ENCODE data around the gene MED31. TPM values are rescaled to one million over a fixed set of nuclear protein-coding genes. Genes with fewer than 3 reads are reported as not detected.

The MED31 gene
- polyA plus RNA-seq, 1 donor from 2014 or later = 27.3 TPM

DNA sequence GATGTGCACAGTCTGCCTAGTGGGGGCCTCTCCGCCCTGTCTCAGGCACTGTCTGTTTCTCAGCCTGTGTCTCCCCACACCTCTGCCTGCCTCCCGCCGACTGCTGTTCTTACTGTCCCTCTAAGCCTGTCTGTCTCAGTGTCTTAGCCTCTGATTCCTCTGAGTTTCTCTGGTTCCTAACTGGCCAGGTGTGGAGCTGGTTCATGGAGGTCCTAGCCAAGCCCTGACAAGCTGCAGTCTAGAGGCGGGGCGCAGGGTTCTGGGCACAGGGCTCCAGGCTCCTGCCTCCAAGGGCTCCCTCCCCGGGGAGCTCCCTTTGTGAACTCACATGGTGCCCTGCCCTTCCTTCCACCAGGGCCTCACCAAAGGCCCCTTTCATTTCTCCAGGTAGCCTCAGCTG lies 19.6 kb upstream of the MED31 start:
- H3K27ac ChIP-seq (ENCODE audit: low read length) = no peak overlapping the region
- no peaks in the 10 kb centered on the region for H3K9me2 ChIP-seq (ENCODE audit: insufficient read depth, low read length)
- H3F3A ChIP-seq (ENCODE audit: insufficient read depth, low read length, poor library complexity, severe bottlenecking) = no peaks in the 10 kb centered on the region

DNA sequence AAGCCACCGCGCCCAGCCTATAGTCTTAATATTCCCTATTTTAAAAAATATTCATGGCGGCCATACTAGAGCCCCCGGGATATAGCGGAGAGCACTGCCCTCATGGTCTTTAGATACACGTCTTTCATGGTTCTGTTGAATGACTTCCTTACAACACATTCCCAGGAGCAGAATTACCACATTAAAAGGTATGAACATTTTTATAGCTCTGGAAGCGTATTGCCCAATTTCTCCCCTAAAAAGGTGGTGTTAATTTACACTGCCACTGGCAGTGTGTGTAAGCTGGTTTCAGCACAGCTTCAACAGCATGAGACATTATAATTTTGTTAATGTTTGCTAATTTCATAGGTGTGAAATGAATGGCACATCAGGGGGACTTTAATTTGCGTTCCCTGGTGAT lies 19.2 kb upstream of the MED31 start:
- H3F3A ChIP-seq (ENCODE audit: insufficient read depth, low read length, poor library complexity, severe bottlenecking) = no peaks in the 10 kb centered on the region
- H3K27me3 ChIP-seq (ENCODE audit: insufficient read depth, low read depth, low read length) = no peaks in the 10 kb centered on the region
- no peaks in the 10 kb centered on the region for H3K9me2 ChIP-seq (ENCODE audit: insufficient read depth, low read length)
- no peaks in the 10 kb centered on the region for H3K79me2 ChIP-seq (replicated peaks; ENCODE audit: insufficient read depth, low read length)
- no peak overlapping the region for H3K9ac ChIP-seq (ENCODE audit: low read length)
- TF ChIP-seq SMC3 (conservative IDR thresholded peaks at IDR 0.05; ENCODE audit: poor library complexity) (no peak), POLR2AphosphoS5 (IDR thresholded peaks at IDR 0.05) (no peak), TAF1 (IDR thresholded peaks at IDR 0.05; ENCODE audit: low read depth) (no peak)
- TF ChIP-seq, protein P1, sequence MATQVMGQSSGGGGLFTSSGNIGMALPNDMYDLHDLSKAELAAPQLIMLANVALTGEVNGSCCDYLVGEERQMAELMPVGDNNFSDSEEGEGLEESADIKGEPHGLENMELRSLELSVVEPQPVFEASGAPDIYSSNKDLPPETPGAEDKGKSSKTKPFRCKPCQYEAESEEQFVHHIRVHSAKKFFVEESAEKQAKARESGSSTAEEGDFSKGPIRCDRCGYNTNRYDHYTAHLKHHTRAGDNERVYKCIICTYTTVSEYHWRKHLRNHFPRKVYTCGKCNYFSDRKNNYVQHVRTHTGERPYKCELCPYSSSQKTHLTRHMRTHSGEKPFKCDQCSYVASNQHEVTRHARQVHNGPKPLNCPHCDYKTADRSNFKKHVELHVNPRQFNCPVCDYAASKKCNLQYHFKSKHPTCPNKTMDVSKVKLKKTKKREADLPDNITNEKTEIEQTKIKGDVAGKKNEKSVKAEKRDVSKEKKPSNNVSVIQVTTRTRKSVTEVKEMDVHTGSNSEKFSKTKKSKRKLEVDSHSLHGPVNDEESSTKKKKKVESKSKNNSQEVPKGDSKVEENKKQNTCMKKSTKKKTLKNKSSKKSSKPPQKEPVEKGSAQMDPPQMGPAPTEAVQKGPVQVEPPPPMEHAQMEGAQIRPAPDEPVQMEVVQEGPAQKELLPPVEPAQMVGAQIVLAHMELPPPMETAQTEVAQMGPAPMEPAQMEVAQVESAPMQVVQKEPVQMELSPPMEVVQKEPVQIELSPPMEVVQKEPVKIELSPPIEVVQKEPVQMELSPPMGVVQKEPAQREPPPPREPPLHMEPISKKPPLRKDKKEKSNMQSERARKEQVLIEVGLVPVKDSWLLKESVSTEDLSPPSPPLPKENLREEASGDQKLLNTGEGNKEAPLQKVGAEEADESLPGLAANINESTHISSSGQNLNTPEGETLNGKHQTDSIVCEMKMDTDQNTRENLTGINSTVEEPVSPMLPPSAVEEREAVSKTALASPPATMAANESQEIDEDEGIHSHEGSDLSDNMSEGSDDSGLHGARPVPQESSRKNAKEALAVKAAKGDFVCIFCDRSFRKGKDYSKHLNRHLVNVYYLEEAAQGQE (IDR thresholded peaks at IDR 0.05; ENCODE audit: borderline replicate concordance) = no peak
- H3K27ac ChIP-seq (ENCODE audit: low read length) = no peak overlapping the region
- no peaks in the 10 kb centered on the region for H3K9me3 ChIP-seq (ENCODE audit: low read length)
- H4K20me1 ChIP-seq (ENCODE audit: insufficient read depth) = no peaks in the 10 kb centered on the region
- no peak overlapping the region for H2AFZ ChIP-seq (ENCODE audit: low read depth, low read length)
- H3K4me3 ChIP-seq (ENCODE audit: low read length) = no peak overlapping the region
- H3K4me2 ChIP-seq (ENCODE audit: low read length) = no peak overlapping the region
- no peaks in the 10 kb centered on the region for H3K36me3 ChIP-seq (ENCODE audit: insufficient read depth, low read length)

More for the DNA sequence above, 19.6 kb upstream of the MED31 start:
- H4K20me1 ChIP-seq (ENCODE audit: insufficient read depth) = no peaks in the 10 kb centered on the region
- no peaks in the 10 kb centered on the region for H3K9me3 ChIP-seq (ENCODE audit: low read length)
- TF ChIP-seq MXI1 (conservative IDR thresholded peaks at IDR 0.05; ENCODE audit: poor library complexity, severe bottlenecking) = no peak
- TF ChIP-seq TAF1 (IDR thresholded peaks at IDR 0.05; ENCODE audit: low read depth) = no peak
- TF ChIP-seq, protein P2, sequence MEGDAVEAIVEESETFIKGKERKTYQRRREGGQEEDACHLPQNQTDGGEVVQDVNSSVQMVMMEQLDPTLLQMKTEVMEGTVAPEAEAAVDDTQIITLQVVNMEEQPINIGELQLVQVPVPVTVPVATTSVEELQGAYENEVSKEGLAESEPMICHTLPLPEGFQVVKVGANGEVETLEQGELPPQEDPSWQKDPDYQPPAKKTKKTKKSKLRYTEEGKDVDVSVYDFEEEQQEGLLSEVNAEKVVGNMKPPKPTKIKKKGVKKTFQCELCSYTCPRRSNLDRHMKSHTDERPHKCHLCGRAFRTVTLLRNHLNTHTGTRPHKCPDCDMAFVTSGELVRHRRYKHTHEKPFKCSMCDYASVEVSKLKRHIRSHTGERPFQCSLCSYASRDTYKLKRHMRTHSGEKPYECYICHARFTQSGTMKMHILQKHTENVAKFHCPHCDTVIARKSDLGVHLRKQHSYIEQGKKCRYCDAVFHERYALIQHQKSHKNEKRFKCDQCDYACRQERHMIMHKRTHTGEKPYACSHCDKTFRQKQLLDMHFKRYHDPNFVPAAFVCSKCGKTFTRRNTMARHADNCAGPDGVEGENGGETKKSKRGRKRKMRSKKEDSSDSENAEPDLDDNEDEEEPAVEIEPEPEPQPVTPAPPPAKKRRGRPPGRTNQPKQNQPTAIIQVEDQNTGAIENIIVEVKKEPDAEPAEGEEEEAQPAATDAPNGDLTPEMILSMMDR (IDR thresholded peaks at IDR 0.05; ENCODE audit: poor library complexity, severe bottlenecking) = no peak
- TF ChIP-seq EP300 (conservative IDR thresholded peaks at IDR 0.05; ENCODE audit: poor library complexity, severe bottlenecking) = no peak
- no peak for TF ChIP-seq POLR2AphosphoS5 (IDR thresholded peaks at IDR 0.05)
- TF ChIP-seq, protein P1 (IDR thresholded peaks at IDR 0.05; ENCODE audit: borderline replicate concordance) = no peak
- TF ChIP-seq EZH2 (IDR thresholded peaks at IDR 0.05; ENCODE audit: borderline replicate concordance, insufficient read depth, low read length, poor library complexity, severe bottlenecking) = no peak
- no peak for TF ChIP-seq RAD21 (conservative IDR thresholded peaks at IDR 0.05)
- TF ChIP-seq SMC3 (conservative IDR thresholded peaks at IDR 0.05; ENCODE audit: poor library complexity) = no peak
- no peaks in the 10 kb centered on the region for H3K79me2 ChIP-seq (replicated peaks; ENCODE audit: insufficient read depth, low read length)
- no peaks in the 10 kb centered on the region for H3K27me3 ChIP-seq (ENCODE audit: insufficient read depth, low read depth, low read length)
- no peak overlapping the region for H2AFZ ChIP-seq (ENCODE audit: low read depth, low read length)
- H3K4me3 ChIP-seq (ENCODE audit: low read length) = no peak overlapping the region
- no peak overlapping the region for H3K9ac ChIP-seq (ENCODE audit: low read length)
- no peaks in the 10 kb centered on the region for H3K36me3 ChIP-seq (ENCODE audit: insufficient read depth, low read length)
- no peak overlapping the region for H3K4me2 ChIP-seq (ENCODE audit: low read length)

Measured in neural cell (in vitro differentiated cells).